Naive thymus-derived CD4-positive, alpha-beta T cell (primary cell): ENCODE measurements around the gene PIGO. TPM values are rescaled to one million over a fixed set of nuclear protein-coding genes. Genes with fewer than 3 reads are reported as not detected.
A peak's percentile ranks its signal among the peaks of the same experiment; 100 is the strongest.

Experiments used
- ATAC-seq: fragments of 150-1000 bp; cut with Tn5 transposase; 2 replicates; pipeline ENCODE4 v1.10.0; 2021; ENCODE audit warnings: mild to moderate bottlenecking, moderate library complexity
- CTCF ChIA-PET: fragments of 350-600 bp; sonication (Branson Sonifier 250); formaldehyde crosslinking; loops from one replicate; lab custom pipeline; 2021; ENCODE audit warnings: antibody characterized with exemption; lab: Charles Lee
- POLR2A ChIA-PET: fragments of 350-600 bp; sonication (Branson Sonifier 250); formaldehyde crosslinking; loops from one replicate; lab custom pipeline; 2021; ENCODE audit warnings: antibody characterized with exemption, inconsistent platforms; lab: Charles Lee
- DNase-seq, 9 donors: peaks; one replicate each; pipeline versions ENCODE4 v3.0.0 to v3.0.0-alpha.2; 2020 to 2022; ENCODE audit warnings: mixed read lengths in 1 of 9
- H3K27ac ChIP-seq: one replicate; pipeline ENCODE4 v1.7.0; 2013; ENCODE audit warnings: mild to moderate bottlenecking, low read depth, low read length, moderate library complexity
- H3K27me3 ChIP-seq, 2 donors: one replicate each; pipeline ENCODE4 v1.7.0; 2013; ENCODE audit warnings: low read length in 2 of 2, mild to moderate bottlenecking in 2 of 2, moderate library complexity in 2 of 2; ENCODE audit not compliant: control insufficient read depth in 2 of 2, insufficient read depth in 2 of 2
- H3K36me3 ChIP-seq, 3 experiments: 1 replicate in 2 of 3; 2 replicates in 1 of 3; pipeline ENCODE4 v1.7.0; 2013; ENCODE audit warnings: low read length in 3 of 3, mild to moderate bottlenecking in 3 of 3, moderate library complexity in 1 of 3; ENCODE audit not compliant: insufficient read depth in 3 of 3, control insufficient read depth in 2 of 3
- H3K4me1 ChIP-seq, 2 donors: one replicate each; pipeline ENCODE4 v1.7.0; 2013; ENCODE audit warnings: low read length in 2 of 2, mild to moderate bottlenecking in 2 of 2, moderate library complexity in 1 of 2; ENCODE audit not compliant: control insufficient read depth in 2 of 2, insufficient read depth in 2 of 2
- H3K4me3 ChIP-seq: 2 replicates; pipeline ENCODE4 v1.7.0; 2013; ENCODE audit warnings: mild to moderate bottlenecking, low read length
- H3K9me3 ChIP-seq, 3 experiments: 1 replicate in 2 of 3; 2 replicates in 1 of 3; pipeline ENCODE4 v1.7.0; 2013; ENCODE audit warnings: low read length in 3 of 3; ENCODE audit not compliant: control insufficient read depth in 2 of 3
- H3K27ac Mint-ChIP-seq, 9 donors: one replicate each; pipeline ENCODE4 v1.8.0; 2020 to 2022; ENCODE audit warnings: mixed read lengths in 9 of 9, mild to moderate bottlenecking in 8 of 9, moderate library complexity in 5 of 9, inconsistent platforms in 2 of 9
- H3K27me3 Mint-ChIP-seq, 5 donors: one replicate each; pipeline ENCODE4 v1.8.0; 2021 to 2022; ENCODE audit warnings: mixed read lengths in 5 of 5, mild to moderate bottlenecking in 1 of 5
- H3K36me3 Mint-ChIP-seq, 5 donors: one replicate each; pipeline ENCODE4 v1.8.0; 2020 to 2022; ENCODE audit warnings: mixed read lengths in 5 of 5, mild to moderate bottlenecking in 3 of 5, inconsistent platforms in 1 of 5
- H3K4me1 Mint-ChIP-seq, 7 donors: one replicate each; pipeline ENCODE4 v1.8.0; 2020 to 2022; ENCODE audit warnings: mixed read lengths in 7 of 7, mild to moderate bottlenecking in 3 of 7, inconsistent platforms in 1 of 7
- H3K4me3 Mint-ChIP-seq, 10 donors: one replicate each; pipeline ENCODE4 v1.8.0; 2020 to 2022; ENCODE audit warnings: mild to moderate bottlenecking in 10 of 10, mixed read lengths in 10 of 10, moderate library complexity in 6 of 10, inconsistent platforms in 2 of 10
- H3K9me3 Mint-ChIP-seq, 11 donors: one replicate each; pipeline ENCODE4 v1.8.0; 2020 to 2022; ENCODE audit warnings: mixed read lengths in 11 of 11, mild to moderate bottlenecking in 4 of 11, inconsistent platforms in 1 of 11, moderate library complexity in 1 of 11
- intact Hi-C, 2 donors: fragments of 100-400 bp; cut with micrococcal nuclease; formaldehyde crosslinking; loops; one replicate each; pipeline ENCODE4 v1.15.1; 2023
- polyA plus RNA-seq, 2 donors: library from polyadenylated mRNA; unstranded; fragments of 300-500 nt; fragmentation: Illumina TruSeq; gene quantifications; one replicate each; pipeline ENCODE4 v1.2.3, GENCODE V29; 2021
- total RNA-seq, 6 experiments: library from RNA in 5 of 6; stranded (reverse) in 5 of 6; gene quantifications; 1 replicate in 5 of 6; 2 replicates in 1 of 6; pipeline ENCODE4 v1.2.3 and lab custom pipeline; 2021 to 2026

Gene PIGO
- total and polyA plus RNA-seq, 7 experiments from 2014 or later = 27.1 to 36.0 (median 29.9) TPM

- CTCF ChIA-PET = interaction anchor here (0.6 to 2.3 kb wide), 2 partner anchors 192 kb away, joined by 3 to 18 read pairs; no protein-coding TSS in a partner anchor
- H3K4me1 Mint-ChIP-seq = peaks cover 19 to 37% (median 25%) of the 10 kb centered on the region in 7 donors
- ATAC-seq (no peak), DNase-seq (no peak)
- H3K27ac Mint-ChIP-seq = no peak overlapping the region
- no peak overlapping the region for H3K4me3 Mint-ChIP-seq
- no peaks in the 10 kb centered on the region for H3K27me3 ChIP-seq
- no peaks in the 10 kb centered on the region for H3K9me3 Mint-ChIP-seq
- peaks cover 5 to 46% (median 24%) of the 10 kb centered on the region in 5 donors for H3K36me3 Mint-ChIP-seq
- intact Hi-C loops = no loop called here
- H3K27ac ChIP-seq = no peak overlapping the region
- H3K4me3 ChIP-seq = no peak overlapping the region
- H3K4me1 ChIP-seq = peaks cover 7 to 8% of the 10 kb centered on the region in 2 donors
- POLR2A ChIA-PET = interaction anchor here (1.3 to 11.3 kb wide), 2 partner anchors 12 to 25 kb away, joined by 4 to 88 read pairs; partner anchors contain the start of gene FANCG
- H3K9me3 ChIP-seq = no peaks in the 10 kb centered on the region
- H3K27me3 Mint-ChIP-seq = no peaks in the 10 kb centered on the region
- H3K36me3 ChIP-seq = peaks cover 0 to 80% (median 26%) of the 10 kb centered on the region in 3 experiments
Observed at GRCh38 chr9:35091536-35091935, 4.9 kb downstream of the PIGO start.

GRCh38 chr9:35089434-35089833 lies 7.0 kb downstream of the PIGO start:
- no peaks in the 10 kb centered on the region for H3K27me3 Mint-ChIP-seq
- no peak for DNase-seq
- Histone ChIP-seq H3K36me3 (peaks cover 0 to 77% (median 26%) of the 10 kb centered on the region in 3 experiments), H3K27ac (no peak overlapping the region), H3K4me1 (no peaks in the 10 kb centered on the region), H3K9me3 (no peaks in the 10 kb centered on the region), H3K4me3 (no peak overlapping the region), H3K27me3 (no peaks in the 10 kb centered on the region)
- ChIA-PET POLR2A (no interaction called here), CTCF (no interaction called here)
- H3K27ac Mint-ChIP-seq = peak overlapping the region in 1 of 9 donors; percentile 22
- H3K9me3 Mint-ChIP-seq = no peaks in the 10 kb centered on the region
- peaks cover 5 to 41% (median 23%) of the 10 kb centered on the region in 5 donors for H3K36me3 Mint-ChIP-seq
- ATAC-seq = no peak
- peaks cover 3 to 24% (median 11%) of the 10 kb centered on the region in 7 donors for H3K4me1 Mint-ChIP-seq
- intact Hi-C loops = no loop called here
- H3K4me3 Mint-ChIP-seq = no peak overlapping the region

GRCh38 chr9:35085078-35085477 lies 11.3 kb downstream of the PIGO start:
- Histone ChIP-seq H3K27me3 (no peaks in the 10 kb centered on the region), H3K27ac (no peak overlapping the region), H3K9me3 (no peaks in the 10 kb centered on the region), H3K36me3 (peaks cover 0 to 33% (median 13%) of the 10 kb centered on the region in 3 experiments), H3K4me3 (no peak overlapping the region), H3K4me1 (peaks cover 0 to 2% of the 10 kb centered on the region in 2 donors)
- Mint-ChIP-seq H3K36me3 (peaks cover 0 to 20% (median 17%) of the 10 kb centered on the region in 5 donors), H3K27ac (peak overlapping the region in 2 of 9 donors; percentile 1 to 2), H3K9me3 (no peaks in the 10 kb centered on the region), H3K27me3 (no peaks in the 10 kb centered on the region), H3K4me3 (no peak overlapping the region), H3K4me1 (peaks cover under 1 to 4% (median 3%) of the 10 kb centered on the region in 7 donors)
- intact Hi-C loops = no loop called here
- ATAC-seq (no peak), DNase-seq (no peak)
- POLR2A ChIA-PET = interaction anchor here (0.7 to 2.7 kb wide), 3 partner anchors 8 to 13 kb away, joined by 3 to 10 read pairs (median 3); partner anchors contain the start of gene PIGO
- CTCF ChIA-PET = interaction anchor here (1.1 kb wide), 1 partner anchor 10 kb away, joined by 3 read pairs; no protein-coding TSS in a partner anchor

GRCh38 chr9:35079426-35080341 lies 16.7 kb downstream of the PIGO start, which contains the start of gene FANCG:
FANCG (minus strand) TSS chr9:35079942; CDS start chr9:35079524, 418 bp downstream.
- DNase-seq = peak; percentile 60 to 87 (median 73)
- Mint-ChIP-seq H3K27me3 (no peaks in the 10 kb centered on the region), H3K27ac (peak within 1 kb of the TSS; percentile 76 to 99 (median 91)), H3K9me3 (no peaks in the 10 kb centered on the region), H3K36me3 (peaks cover 0 to 7% (median 5%) of the 10 kb centered on the region in 5 donors), H3K4me1 (peaks cover 13 to 38% (median 24%) of the 10 kb centered on the region in 7 donors), H3K4me3 (peak within 1 kb of the TSS; percentile 84 to 98 (median 94))
- H3K36me3 ChIP-seq = peaks cover 0 to 9% (median 0%) of the 10 kb centered on the region in 3 experiments
- no peaks in the 10 kb centered on the region for H3K9me3 ChIP-seq
- intact Hi-C loops = loop anchor here (1.0 to 10.0 kb wide), 9 partner anchors 7 to 735 kb away; partner anchors contain the start of genes PIGO (in 2 of the 2), VCP (in 2 of the 2), CCL27 (in 1 of the 2) and CREB3 (in 1 of the 2)
- no peaks in the 10 kb centered on the region for H3K27me3 ChIP-seq
- ATAC-seq = peak; percentile 98
- H3K4me3 ChIP-seq = peak within 1 kb of the TSS; percentile 84
- CTCF ChIA-PET = interaction anchor here (1.2 to 4.1 kb wide), 4 partner anchors 8 to 180 kb away, joined by 4 to 19 read pairs (median 4); partner anchors contain the start of gene PIGO
- H3K27ac ChIP-seq = peak within 1 kb of the TSS; percentile 74
- POLR2A ChIA-PET = interaction anchor here (0.6 to 5.9 kb wide), 9 partner anchors 9 to 566 kb away, joined by 3 to 88 read pairs (median 6); partner anchors contain the start of genes ATOSB, PIGO and STOML2
- peaks cover 8 to 10% of the 10 kb centered on the region in 2 donors for H3K4me1 ChIP-seq

GRCh38 chr9:35079041-35079425 lies 17.4 kb downstream of the PIGO start:
- Histone ChIP-seq H3K27ac (peak overlapping the region; percentile 74), H3K4me1 (peaks cover 8 to 10% of the 10 kb centered on the region in 2 donors), H3K4me3 (peak overlapping the region; percentile 84), H3K27me3 (no peaks in the 10 kb centered on the region), H3K9me3 (no peaks in the 10 kb centered on the region), H3K36me3 (peaks cover 0 to 9% (median 0%) of the 10 kb centered on the region in 3 experiments)
- ChIA-PET POLR2A (interaction anchor here (1.1 to 5.9 kb wide), 6 partner anchors 8 to 567 kb away, joined by 4 to 88 read pairs (median 18); partner anchors contain the start of genes PIGO and STOML2), CTCF (interaction anchor here (1.5 to 4.1 kb wide), 2 partner anchors 17 to 179 kb away, joined by 4 to 19 read pairs; partner anchors contain the start of gene PIGO)
- H3K9me3 Mint-ChIP-seq = no peaks in the 10 kb centered on the region
- H3K27ac Mint-ChIP-seq = peak overlapping the region in 5 of 9 donors; percentile 6 to 99 (median 70)
- H3K4me1 Mint-ChIP-seq = peaks cover 13 to 42% (median 24%) of the 10 kb centered on the region in 7 donors
- intact Hi-C loops = loop anchor here in 1 of 2 donors (1.0 to 10.0 kb wide), 3 partner anchors 90 to 736 kb away; partner anchors contain the start of genes CCL27, DNAJB5, HINT2 and SPAG8
- ATAC-seq (no peak), DNase-seq (peak in 1 of 9 donors; percentile 5)
- H3K4me3 Mint-ChIP-seq = peak overlapping the region; percentile 84 to 98 (median 94)
- peaks cover 0 to 11% (median 5%) of the 10 kb centered on the region in 5 donors for H3K36me3 Mint-ChIP-seq
- no peaks in the 10 kb centered on the region for H3K27me3 Mint-ChIP-seq
